A673 (cell line): ENCODE measurements around the gene FAN1.

ENCODE experiments used
- CTCF ChIP-seq: fragments of 300-800, 200-600 bp; sonication (generic); conservative IDR thresholded peaks from 2 replicates; pipeline ENCODE4 v1.5.1; 2017; ENCODE audit warnings: low read depth, mild to moderate bottlenecking, antibody characterized with exemption, low read length, moderate library complexity, mixed read lengths
- EZH2 ChIP-seq: fragments of 200-600 bp; sonication (generic); IDR thresholded peaks from 2 replicates; pipeline ENCODE4 v1.6.1; 2017; ENCODE audit warnings: borderline replicate concordance, low read depth, mild to moderate bottlenecking, mixed read lengths, antibody characterized with exemption, low read length; ENCODE audit not compliant: poor library complexity, severe bottlenecking

DNA sequence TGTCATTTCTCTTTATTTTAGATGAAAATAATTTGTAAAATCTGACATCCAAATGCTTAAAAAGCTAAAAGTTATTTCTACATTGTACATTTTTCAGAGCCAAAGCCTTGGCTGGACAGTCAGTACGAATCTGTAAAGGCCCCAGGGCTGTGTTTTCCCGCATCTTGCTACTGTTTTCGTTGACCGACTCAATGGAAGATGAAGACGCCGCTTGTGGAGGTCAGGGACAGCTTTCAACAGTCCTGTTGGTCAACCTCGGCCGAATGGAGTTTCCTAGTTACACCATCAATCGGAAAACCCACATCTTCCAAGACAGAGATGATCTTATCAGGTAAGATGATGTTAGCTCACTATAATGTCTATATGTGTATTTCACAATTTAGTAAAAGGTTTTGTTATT is 10.0 kb downstream of the FAN1 start:
- TF ChIP-seq CTCF (no peak), EZH2 (no peak)
